ENCODE results near the gene GYPC.

DNA sequence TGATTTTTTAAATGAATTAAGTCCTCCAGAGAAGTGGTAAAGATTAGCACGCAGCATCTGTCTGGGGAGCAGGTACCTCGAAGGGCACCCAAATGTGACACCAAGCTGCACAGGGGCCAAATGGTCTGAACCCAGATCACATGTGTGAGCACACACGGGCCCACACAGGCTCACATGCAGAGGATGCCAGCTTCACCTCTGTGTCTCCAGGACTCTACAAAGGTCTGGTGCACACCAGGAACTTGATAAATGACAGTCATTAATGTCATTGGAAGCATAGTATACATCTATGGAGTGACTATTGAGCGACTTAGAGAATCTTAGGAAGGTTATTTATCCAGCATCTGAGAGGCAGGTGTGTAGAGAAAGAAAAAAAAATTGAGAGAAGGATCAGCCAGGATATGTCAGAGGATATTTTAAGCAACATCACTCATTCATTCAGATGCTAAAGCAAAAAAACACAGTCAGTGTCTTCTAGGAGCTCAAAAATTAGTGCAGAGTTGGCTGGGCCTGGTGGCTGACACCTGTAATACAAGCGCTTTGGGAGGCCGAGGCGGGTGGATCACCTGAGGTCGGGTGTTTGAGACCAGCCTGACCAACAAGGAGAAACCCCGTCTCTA lies 23.2 kb downstream of the GYPC start:
- TF ChIP-seq CREB1 (CRISPR knock-in tag; IDR thresholded peaks at IDR 0.05) (no peak), ATF3 (CRISPR knock-in tag; conservative IDR thresholded peaks at IDR 0.05) (no peak), ATF2 (CRISPR knock-in tag; IDR thresholded peaks at IDR 0.05; ENCODE audit: borderline replicate concordance, low read depth) (no peak), PRDM15 (CRISPR knock-in tag; IDR thresholded peaks at IDR 0.05) (no peak), FOXJ3 (CRISPR knock-in tag; IDR thresholded peaks at IDR 0.05; ENCODE audit: borderline replicate concordance) (no peak)
